Peyer's patch (tissue), 4 donors: ENCODE data around the gene MUC5AC.

Experiments used
- CTCF ChIP-seq, 6 experiments: fragments of 450-650 bp in 4 of 6; fragments of 200-600 bp in 2 of 6; sonication (generic) in 1 of 6; IDR thresholded peaks; one replicate each; pipeline ENCODE4 v1.5.1; 2017 to 2019; ENCODE audit warnings: antibody characterized with exemption in 6 of 6, mild to moderate bottlenecking in 3 of 6, moderate library complexity in 1 of 6
- POLR2A ChIP-seq, 2 donors: fragments of 450-650 bp; IDR thresholded peaks; one replicate each; pipeline ENCODE4 v1.5.1; 2017; ENCODE audit warnings: antibody characterized with exemption in 2 of 2, mild to moderate bottlenecking in 2 of 2, moderate library complexity in 2 of 2

- TF ChIP-seq CTCF (IDR thresholded peaks at IDR 0.05), result no peak
- TF ChIP-seq POLR2A (IDR thresholded peaks at IDR 0.05), result no peak
Observed at GRCh38 chr11:1232021-1232882, 74.5 kb downstream of the MUC5AC start.
